Subcutaneous abdominal adipose tissue (tissue), 5 donors: ENCODE results near the gene AKNAD1.
"Not testable (repeated sequence)": the region's sequence is repeated elsewhere in the genome, so short reads cannot be mapped to it uniquely, and the experiment has no call there.

Source experiments
- H3K27ac ChIP-seq: one replicate; pipeline ENCODE4 v1.7.0; 2013; ENCODE audit warnings: low read depth, mild to moderate bottlenecking, inconsistent platforms, low read length, moderate library complexity
- H3K27me3 ChIP-seq, 5 donors: one replicate each; pipeline ENCODE4 v1.7.0; 2013; ENCODE audit warnings: low read length in 5 of 5, inconsistent platforms in 1 of 5; ENCODE audit not compliant: control insufficient read depth in 5 of 5, insufficient read depth in 4 of 5
- H3K36me3 ChIP-seq, 5 donors: one replicate each; pipeline ENCODE4 v1.7.0; 2013; ENCODE audit warnings: low read length in 5 of 5; ENCODE audit not compliant: control insufficient read depth in 5 of 5, insufficient read depth in 5 of 5
- H3K4me1 ChIP-seq, 5 donors: one replicate each; pipeline ENCODE4 v1.7.0; 2013; ENCODE audit warnings: low read length in 5 of 5, mild to moderate bottlenecking in 3 of 5, moderate library complexity in 1 of 5; ENCODE audit not compliant: control insufficient read depth in 5 of 5, insufficient read depth in 5 of 5
- H3K4me3 ChIP-seq, 5 donors: one replicate each; pipeline ENCODE4 v1.7.0; 2013; ENCODE audit warnings: low read length in 5 of 5, low read depth in 1 of 5
- H3K9ac ChIP-seq, 5 donors: one replicate each; pipeline ENCODE4 v1.7.0; 2013; ENCODE audit warnings: low read length in 5 of 5, mild to moderate bottlenecking in 4 of 5, moderate library complexity in 3 of 5
- H3K9me3 ChIP-seq, 5 donors: one replicate each; pipeline ENCODE4 v1.7.0; 2013; ENCODE audit warnings: low read length in 5 of 5; ENCODE audit not compliant: control insufficient read depth in 5 of 5
- donor health status: healthy.
- donor health status: healthy.
- donor health status: healthy.
- donor health status: healthy.
- donor health status: healthy.

The AKNAD1 gene

DNA sequence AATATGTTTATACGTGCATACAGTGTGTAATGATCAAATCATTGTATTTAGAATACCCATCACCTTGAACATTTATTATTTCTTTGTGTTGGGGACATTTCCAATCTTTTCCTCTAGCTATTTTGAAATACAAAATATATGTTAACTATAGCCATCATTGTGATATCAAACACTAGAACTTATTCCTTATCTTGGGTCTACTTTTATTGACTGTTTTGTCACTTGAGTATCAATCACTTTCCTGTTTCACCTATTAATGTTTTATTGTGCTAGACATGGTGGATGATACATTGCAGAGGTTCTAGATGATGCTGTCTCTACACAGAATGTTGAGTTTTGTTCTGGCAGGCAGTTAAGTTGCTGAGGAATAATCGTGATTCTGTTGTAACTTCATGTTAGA, 64.5 kb downstream of the AKNAD1 start:
- Histone ChIP-seq H3K4me1 (no peaks in the 10 kb centered on the region), H3K9ac (no peak overlapping the region), H3K36me3 (peaks cover 24 to 57% (median 48%) of the 10 kb centered on the region in 5 donors)

DNA sequence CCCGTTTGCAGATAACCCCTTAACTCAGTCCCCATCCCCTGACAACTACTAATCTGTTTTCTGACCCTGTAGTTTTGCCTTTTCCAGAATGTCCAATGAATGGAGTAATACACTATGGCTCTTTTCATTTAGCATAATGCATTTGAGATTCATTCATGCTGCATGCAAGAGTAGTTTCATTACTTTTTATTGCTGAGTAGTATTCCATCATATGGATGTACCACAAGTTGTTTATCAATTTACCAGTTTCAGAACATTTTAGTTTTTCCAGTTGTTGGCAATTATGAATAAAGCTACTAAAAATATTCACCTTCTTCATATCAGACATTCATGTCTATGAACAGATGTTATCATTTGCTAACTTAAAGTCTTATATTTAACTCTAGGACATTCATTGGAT, 65.1 kb downstream of the AKNAD1 start:
- no peak overlapping the region for H3K4me3 ChIP-seq
- peaks cover 3 to 12% (median 9%) of the 10 kb centered on the region in 5 donors for H3K9me3 ChIP-seq
- H3K36me3 ChIP-seq, result peaks cover 21 to 52% (median 48%) of the 10 kb centered on the region in 5 donors
- no peak overlapping the region for H3K27ac ChIP-seq
- H3K4me1 ChIP-seq, result no peaks in the 10 kb centered on the region
- no peak overlapping the region for H3K9ac ChIP-seq
- H3K27me3 ChIP-seq, result no peaks in the 10 kb centered on the region

More for the DNA sequence above, 64.5 kb downstream of the AKNAD1 start:
- H3K9me3 ChIP-seq, result peaks cover 3 to 12% (median 9%) of the 10 kb centered on the region in 5 donors
- no peak overlapping the region for H3K27ac ChIP-seq
- no peaks in the 10 kb centered on the region for H3K27me3 ChIP-seq
- H3K4me3 ChIP-seq, result no peak overlapping the region

DNA sequence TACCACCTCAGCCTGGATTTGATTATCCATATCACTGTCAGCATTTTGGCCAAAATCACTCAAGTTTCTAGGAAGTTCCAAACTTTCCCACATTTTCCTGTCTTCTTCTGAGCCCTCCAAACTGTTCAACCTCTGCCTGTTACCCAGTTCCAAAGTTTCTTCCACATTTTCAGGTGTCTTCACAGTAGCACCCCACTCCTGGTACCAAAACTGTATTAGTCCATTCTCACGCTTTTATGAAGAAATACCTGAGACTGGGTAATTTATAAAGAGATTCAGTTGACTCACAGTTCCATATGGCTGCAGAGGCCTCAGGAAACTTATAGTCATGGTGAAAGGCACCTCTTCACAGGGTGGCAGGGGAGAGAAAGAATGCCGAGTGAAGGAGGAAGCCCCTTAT, 71.0 kb downstream of the AKNAD1 start:
- H3K4me1 ChIP-seq, result no peaks in the 10 kb centered on the region
- H3K27me3 ChIP-seq, result no peaks in the 10 kb centered on the region
- no peak overlapping the region for H3K9ac ChIP-seq
- H3K27ac ChIP-seq, result no peak overlapping the region
- no peak overlapping the region for H3K4me3 ChIP-seq
- H3K36me3 ChIP-seq, result peaks cover 35 to 60% (median 48%) of the 10 kb centered on the region in 5 donors
- H3K9me3 ChIP-seq, result peaks cover 6 to 18% (median 16%) of the 10 kb centered on the region in 5 donors

DNA sequence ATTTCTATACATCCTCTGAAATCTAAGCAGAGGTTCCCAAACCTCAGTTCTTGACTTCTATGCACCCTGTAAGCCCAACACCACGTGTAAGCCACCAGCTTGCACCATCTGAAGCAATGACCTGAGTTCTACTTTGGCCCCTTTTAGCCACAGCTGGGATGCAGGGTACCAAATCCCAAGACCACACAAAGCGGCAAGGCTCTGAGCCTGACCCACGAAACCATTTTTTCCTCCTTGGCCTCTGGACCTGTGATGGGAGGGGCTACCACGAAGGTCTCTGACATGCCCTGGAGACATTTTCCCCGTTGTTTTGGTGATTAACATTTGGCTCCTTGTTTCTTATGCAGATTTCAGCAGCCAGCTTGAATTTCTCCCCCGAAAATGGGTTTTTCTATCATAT, 71.6 kb downstream of the AKNAD1 start:
- Histone ChIP-seq H3K9me3 (peaks cover 6 to 18% (median 16%) of the 10 kb centered on the region in 5 donors), H3K27me3 (no peaks in the 10 kb centered on the region), H3K9ac (no peak overlapping the region), H3K27ac (no peak overlapping the region), H3K4me3 (peak overlapping the region in 1 of 5 donors; percentile 16), H3K36me3 (peaks cover 37 to 63% (median 48%) of the 10 kb centered on the region in 5 donors), H3K4me1 (no peaks in the 10 kb centered on the region)

DNA sequence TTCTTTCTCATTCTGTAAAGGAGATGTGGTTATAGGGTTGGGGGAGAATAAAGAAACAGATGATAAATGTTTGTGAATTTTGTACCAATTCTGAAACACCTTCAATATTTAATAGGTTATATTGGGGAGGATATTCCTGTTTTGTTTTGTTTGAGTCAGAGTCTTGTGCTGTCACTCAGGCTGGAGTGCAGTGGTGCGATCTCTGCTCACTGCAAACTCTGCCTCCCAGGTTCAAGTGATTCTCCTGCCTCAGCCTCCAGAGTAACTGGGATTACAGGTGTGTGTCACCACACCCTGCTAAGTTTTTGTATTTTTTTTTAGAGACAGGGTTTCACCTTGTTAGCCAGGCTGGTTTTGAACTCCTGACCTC, 75.3 kb downstream of the AKNAD1 start:
- not testable (repeated sequence) for H3K9ac ChIP-seq, H3K27ac ChIP-seq, H3K4me1 ChIP-seq, H3K4me3 ChIP-seq, H3K27me3 ChIP-seq
- H3K9me3 ChIP-seq, result peaks cover 6 to 18% (median 16%) of the 10 kb centered on the region in 5 donors
- H3K36me3 ChIP-seq, result peaks cover 55 to 87% (median 60%) of the 10 kb centered on the region in 5 donors

DNA sequence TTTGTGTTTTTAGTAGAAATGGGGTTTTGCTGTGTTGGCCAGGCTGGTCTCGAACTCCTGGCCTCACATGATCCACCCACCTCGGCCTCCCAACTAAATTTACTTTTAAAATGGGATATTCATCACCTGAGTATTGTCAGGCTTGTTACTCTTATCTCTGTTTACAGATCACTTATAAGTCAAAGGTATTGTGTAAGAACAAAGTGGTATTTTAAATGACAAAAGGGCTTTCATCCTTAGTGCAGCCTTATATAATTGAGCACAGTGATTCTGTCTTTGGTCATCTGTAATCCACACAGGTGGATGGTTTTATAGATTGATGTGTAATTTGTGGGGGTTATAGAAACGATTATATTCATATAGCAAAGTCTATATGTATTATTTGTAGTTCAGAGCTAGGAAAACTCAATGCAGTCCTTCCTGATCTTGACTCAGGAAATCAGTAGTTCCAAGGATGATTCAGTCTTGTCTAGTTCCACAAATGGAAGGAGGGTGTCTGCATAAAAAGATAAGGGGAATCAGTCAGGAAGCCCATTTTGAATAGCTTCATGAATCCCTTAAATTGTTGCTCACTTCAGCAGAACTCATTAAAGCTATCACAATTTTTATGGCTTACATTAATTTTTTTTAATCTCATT, 75.8 kb downstream of the AKNAD1 start:
- Histone ChIP-seq H3K4me1 (no peaks in the 10 kb centered on the region), H3K4me3 (no peak overlapping the region), H3K9me3 (peaks cover 6 to 16% (median 11%) of the 10 kb centered on the region in 5 donors), H3K9ac (no peak overlapping the region), H3K27me3 (no peaks in the 10 kb centered on the region), H3K36me3 (peaks cover 55 to 88% (median 60%) of the 10 kb centered on the region in 5 donors), H3K27ac (no peak overlapping the region)

DNA sequence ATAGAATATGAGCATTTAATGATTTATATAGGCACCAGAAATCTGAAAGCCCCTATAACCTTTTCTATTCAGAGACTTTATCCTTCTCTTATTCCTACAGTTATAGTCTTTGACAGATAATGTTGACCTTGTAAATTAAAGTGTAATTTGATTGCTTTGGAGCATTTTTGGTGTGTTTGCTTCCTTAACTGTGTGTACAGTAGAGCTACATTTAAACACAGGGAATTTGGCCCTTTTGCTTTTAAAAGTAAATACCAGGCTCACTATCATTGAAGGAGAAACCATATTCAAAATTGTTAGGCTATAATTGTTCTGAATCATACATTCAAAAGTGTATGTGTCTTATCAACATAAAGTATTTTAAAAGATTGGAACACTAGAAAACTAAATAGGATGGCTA, 77.4 kb downstream of the AKNAD1 start:
- no peaks in the 10 kb centered on the region for H3K9me3 ChIP-seq
- no peaks in the 10 kb centered on the region for H3K27me3 ChIP-seq
- H3K4me3 ChIP-seq, result no peak overlapping the region
- H3K36me3 ChIP-seq, result peaks cover 43 to 85% (median 60%) of the 10 kb centered on the region in 5 donors
- H3K9ac ChIP-seq, result no peak overlapping the region
- no peak overlapping the region for H3K27ac ChIP-seq
- no peaks in the 10 kb centered on the region for H3K4me1 ChIP-seq

DNA sequence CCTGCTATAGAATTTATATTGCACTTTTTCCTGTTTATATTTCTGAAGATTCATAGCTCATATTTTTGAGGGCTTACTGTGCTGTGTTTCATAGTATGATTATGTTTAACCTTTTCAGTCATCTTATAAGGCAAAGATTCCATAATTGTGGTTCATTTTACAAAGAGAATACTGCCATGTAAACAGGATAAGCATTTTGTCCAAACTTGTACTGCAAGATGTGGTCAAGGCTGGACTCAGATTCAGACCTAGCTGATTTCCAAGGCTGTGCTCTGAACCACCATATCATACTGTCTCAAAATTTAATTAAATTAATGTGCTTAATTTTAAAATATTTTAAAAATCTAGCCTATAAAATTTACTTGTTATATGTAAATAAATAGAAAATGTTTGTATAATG, 79.1 kb downstream of the AKNAD1 start:
- Histone ChIP-seq H3K4me3 (no peak overlapping the region), H3K27me3 (no peaks in the 10 kb centered on the region), H3K9me3 (no peaks in the 10 kb centered on the region), H3K36me3 (peaks cover 42 to 84% (median 56%) of the 10 kb centered on the region in 5 donors), H3K27ac (no peak overlapping the region), H3K4me1 (no peaks in the 10 kb centered on the region), H3K9ac (no peak overlapping the region)

DNA sequence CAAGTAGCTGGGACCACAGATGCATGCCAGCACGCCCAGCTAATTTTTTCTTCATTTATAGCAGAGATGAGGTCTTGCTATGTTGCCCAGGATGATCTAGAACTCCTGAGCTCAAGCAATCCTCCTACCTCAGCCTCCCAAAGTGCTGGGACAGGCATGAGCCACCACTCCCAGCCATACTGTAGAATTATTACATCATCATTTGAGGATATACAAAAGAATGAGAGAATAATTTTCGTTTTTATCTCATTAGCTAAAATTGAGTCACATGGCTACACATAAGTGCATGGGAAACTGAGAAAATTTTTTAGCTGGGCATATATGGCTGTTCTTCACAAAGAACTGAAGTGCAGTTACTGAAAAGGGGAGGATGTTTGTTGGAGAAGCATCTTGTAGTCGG, 89.2 kb downstream of the AKNAD1 start:
- no peak overlapping the region for H3K27ac ChIP-seq
- no peak overlapping the region for H3K9ac ChIP-seq
- H3K4me3 ChIP-seq, result no peak overlapping the region
- H3K36me3 ChIP-seq, result peaks cover 34 to 61% (median 40%) of the 10 kb centered on the region in 5 donors
- no peaks in the 10 kb centered on the region for H3K27me3 ChIP-seq
- peaks cover 0 to 9% (median 0%) of the 10 kb centered on the region in 5 donors for H3K4me1 ChIP-seq
- no peaks in the 10 kb centered on the region for H3K9me3 ChIP-seq

DNA sequence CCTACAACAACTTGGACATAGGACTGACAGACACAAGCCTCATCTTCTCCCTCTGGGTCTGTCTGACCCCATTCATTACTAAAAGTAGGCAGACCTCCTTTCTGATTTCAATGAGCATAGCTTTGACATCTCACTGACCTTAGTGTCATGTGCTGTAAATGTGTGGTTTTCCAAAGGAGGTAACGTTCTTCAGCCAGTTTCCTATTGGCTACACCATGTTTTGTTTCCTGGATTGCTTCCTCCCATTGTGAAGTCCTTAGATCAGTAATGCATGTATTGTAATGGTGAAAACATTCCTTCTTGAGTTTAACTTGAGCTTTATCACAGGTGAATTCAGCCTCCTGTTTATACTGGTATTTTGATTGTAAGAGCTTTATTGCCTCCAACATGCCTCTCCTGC, 89.8 kb downstream of the AKNAD1 start:
- no peaks in the 10 kb centered on the region for H3K9me3 ChIP-seq
- no peak overlapping the region for H3K27ac ChIP-seq
- H3K4me1 ChIP-seq, result peaks cover 0 to 9% (median 0%) of the 10 kb centered on the region in 5 donors
- no peaks in the 10 kb centered on the region for H3K27me3 ChIP-seq
- H3K9ac ChIP-seq, result no peak overlapping the region
- peaks cover 36 to 63% (median 41%) of the 10 kb centered on the region in 5 donors for H3K36me3 ChIP-seq
- no peak overlapping the region for H3K4me3 ChIP-seq
